ENCODE measurements around the gene FKTN. TPM values are rescaled to one million over a fixed set of nuclear protein-coding genes. Genes with fewer than 3 reads are reported as not detected.

The FKTN gene
- total and polyA plus RNA-seq, 2 experiments from 2014 or later: 5.3 to 10.5 TPM

DNA sequence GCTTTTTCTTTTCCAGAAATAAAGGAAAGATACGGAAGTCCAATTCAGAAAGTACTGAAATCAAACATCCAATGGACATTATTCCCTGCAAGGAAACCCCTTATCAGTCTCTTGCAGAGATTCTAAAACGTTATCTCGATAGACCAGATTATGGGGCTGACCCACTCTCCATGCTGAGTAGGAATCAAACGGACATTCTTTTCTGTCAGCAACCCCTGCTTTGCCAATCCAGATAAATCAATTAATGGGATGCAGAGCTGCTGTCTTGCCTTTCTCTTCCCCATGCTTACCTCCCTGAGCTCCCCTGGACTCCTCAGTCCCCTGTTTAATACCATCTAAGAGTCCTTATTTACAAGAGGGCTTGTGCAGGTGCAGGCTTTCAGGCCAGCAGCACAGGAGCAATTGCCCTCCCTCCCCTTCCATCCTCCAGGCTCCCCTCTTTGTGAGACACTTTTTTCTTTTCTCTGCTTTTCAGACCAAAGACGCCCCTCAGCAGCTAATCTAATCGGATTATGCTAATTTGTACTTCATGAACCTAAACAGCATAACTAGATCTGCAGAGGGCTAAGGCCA, 118.5 kb downstream of the FKTN start:
- Histone ChIP-seq H3K27ac (no peak overlapping the region), H3K4me3 (no peak overlapping the region), H3K36me3 (no peaks in the 10 kb centered on the region), H3K27me3 (no peaks in the 10 kb centered on the region), H3K4me1 (ENCODE audit: low read depth) (peaks cover 4% of the 10 kb centered on the region), H3K9me3 (ENCODE audit: low read depth) (no peaks in the 10 kb centered on the region)
- DNase-seq (ENCODE audit: low read depth in 1 of 2, low spot score in 1 of 2): no peak
- TF ChIP-seq, protein P1, sequence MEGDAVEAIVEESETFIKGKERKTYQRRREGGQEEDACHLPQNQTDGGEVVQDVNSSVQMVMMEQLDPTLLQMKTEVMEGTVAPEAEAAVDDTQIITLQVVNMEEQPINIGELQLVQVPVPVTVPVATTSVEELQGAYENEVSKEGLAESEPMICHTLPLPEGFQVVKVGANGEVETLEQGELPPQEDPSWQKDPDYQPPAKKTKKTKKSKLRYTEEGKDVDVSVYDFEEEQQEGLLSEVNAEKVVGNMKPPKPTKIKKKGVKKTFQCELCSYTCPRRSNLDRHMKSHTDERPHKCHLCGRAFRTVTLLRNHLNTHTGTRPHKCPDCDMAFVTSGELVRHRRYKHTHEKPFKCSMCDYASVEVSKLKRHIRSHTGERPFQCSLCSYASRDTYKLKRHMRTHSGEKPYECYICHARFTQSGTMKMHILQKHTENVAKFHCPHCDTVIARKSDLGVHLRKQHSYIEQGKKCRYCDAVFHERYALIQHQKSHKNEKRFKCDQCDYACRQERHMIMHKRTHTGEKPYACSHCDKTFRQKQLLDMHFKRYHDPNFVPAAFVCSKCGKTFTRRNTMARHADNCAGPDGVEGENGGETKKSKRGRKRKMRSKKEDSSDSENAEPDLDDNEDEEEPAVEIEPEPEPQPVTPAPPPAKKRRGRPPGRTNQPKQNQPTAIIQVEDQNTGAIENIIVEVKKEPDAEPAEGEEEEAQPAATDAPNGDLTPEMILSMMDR (IDR thresholded peaks at IDR 0.05; ENCODE audit: low read depth, low read length): no peak

DNA sequence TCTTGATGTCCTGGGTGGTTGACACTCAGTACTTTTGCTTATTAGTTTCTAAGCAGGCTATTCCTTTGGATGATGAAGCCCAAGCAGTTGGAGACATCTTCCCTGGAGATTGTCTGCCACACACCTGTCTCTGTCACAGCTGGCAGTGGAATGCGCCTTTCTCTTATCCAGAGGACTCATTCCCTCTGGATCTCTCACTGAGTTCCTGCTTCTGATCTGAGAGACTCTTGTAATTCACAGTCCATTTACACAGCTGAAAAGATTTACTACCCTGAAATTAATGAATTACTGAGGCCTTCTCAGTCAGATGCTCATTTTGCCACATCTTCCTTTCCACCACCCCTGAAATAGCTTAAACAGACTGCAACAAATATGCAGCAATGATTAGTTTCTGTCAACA, 120.2 kb downstream of the FKTN start:
- Histone ChIP-seq H3K4me3 (no peak overlapping the region), H3K36me3 (no peaks in the 10 kb centered on the region), H3K27ac (no peak overlapping the region), H3K27me3 (no peaks in the 10 kb centered on the region), H3K9me3 (ENCODE audit: low read depth) (no peaks in the 10 kb centered on the region), H3K4me1 (ENCODE audit: low read depth) (peaks cover 4% of the 10 kb centered on the region)
- TF ChIP-seq, protein P1 (IDR thresholded peaks at IDR 0.05; ENCODE audit: low read depth, low read length): no peak
- no peak for DNase-seq (ENCODE audit: low read depth in 1 of 2, low spot score in 1 of 2)

DNA sequence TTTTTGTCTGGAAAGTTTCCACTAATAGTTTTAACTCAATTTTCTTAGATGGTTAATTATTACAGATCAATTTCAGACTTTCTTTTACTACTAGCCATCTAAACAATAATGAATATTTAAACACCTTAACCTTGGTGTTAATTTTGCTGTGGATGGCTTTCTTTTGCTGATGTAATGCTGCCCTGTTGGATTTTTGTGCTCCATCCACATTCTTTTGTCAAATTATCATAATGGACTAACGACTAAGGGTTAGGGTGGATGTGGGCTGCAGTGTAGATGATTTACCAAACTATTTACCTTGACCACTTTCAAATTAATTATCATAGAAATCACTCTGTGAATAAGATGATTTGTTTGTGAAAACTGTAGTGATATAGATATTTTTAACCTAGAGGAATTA, 120.8 kb downstream of the FKTN start:
- Histone ChIP-seq H3K4me1 (ENCODE audit: low read depth) (peaks cover 4% of the 10 kb centered on the region), H3K27me3 (no peaks in the 10 kb centered on the region), H3K27ac (no peak overlapping the region), H3K4me3 (no peak overlapping the region), H3K9me3 (ENCODE audit: low read depth) (no peaks in the 10 kb centered on the region), H3K36me3 (no peaks in the 10 kb centered on the region)
- no peak for DNase-seq (ENCODE audit: low read depth in 1 of 2, low spot score in 1 of 2)
- TF ChIP-seq, protein P1 (IDR thresholded peaks at IDR 0.05; ENCODE audit: low read depth, low read length): no peak

DNA sequence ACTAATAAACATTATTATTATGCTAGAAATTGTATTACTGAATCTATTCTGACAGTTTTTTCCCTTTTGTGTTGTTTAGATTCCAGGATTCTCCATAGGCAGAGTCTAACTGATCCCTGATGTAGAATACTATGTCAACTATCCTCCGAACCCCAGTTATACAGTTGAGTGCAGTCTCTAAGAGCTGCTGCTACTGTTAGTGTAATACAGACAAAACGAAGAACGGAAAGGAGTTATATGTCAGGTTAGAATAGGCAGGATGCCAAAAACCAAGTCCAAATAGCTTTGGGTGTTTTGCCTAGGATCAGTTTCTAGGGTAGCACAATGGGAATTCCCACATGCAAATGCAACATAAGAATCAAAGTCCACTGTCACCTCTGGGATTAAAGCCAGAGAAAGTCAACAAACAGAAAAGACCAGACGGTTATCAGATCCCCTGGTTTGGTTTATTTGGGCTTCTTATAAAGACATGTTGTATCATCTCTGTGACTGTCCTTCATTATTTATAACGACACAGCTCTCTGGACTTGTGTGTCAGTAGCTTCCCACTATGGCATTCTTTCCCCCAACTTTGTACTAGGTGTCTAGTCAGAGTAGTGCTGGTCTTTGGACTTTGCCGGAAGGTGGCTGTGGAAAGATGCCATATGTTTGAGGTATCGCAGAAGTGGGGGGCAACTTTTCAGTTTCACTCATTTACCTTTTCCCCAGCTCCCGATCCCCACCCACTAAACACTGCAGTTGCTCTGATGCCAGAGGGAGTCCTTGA, 121.5 kb downstream of the FKTN start:
- peaks cover 4% of the 10 kb centered on the region for H3K4me1 ChIP-seq (ENCODE audit: low read depth)
- TF ChIP-seq, protein P1 (IDR thresholded peaks at IDR 0.05; ENCODE audit: low read depth, low read length): no peak
- no peak overlapping the region for H3K4me3 ChIP-seq
- no peak for DNase-seq (ENCODE audit: low read depth in 1 of 2, low spot score in 1 of 2)
- no peaks in the 10 kb centered on the region for H3K9me3 ChIP-seq (ENCODE audit: low read depth)
- H3K27ac ChIP-seq: no peak overlapping the region
- no peaks in the 10 kb centered on the region for H3K36me3 ChIP-seq
- H3K27me3 ChIP-seq: no peaks in the 10 kb centered on the region

DNA sequence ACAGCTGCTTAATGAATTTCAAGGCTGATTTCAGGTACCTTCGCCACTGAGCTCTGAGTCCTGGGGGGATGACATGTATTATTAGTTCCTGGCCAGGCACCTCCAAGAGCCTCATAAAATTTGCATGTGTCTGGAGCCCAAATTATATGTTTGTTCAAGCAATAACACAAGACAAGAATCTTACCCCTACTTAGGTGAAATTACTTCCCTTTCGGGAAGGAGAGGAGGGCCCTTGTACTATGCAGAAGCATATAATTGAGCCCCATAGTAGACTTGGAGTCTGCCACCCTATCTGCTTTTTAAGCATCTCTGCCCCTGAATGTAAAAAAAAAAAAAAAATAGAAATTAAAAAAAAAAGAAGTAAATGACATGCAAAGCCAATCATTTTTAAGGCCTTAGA, 123.4 kb downstream of the FKTN start:
- TF ChIP-seq, protein P1 (IDR thresholded peaks at IDR 0.05; ENCODE audit: low read depth, low read length): no peak
- DNase-seq (ENCODE audit: low read depth in 1 of 2, low spot score in 1 of 2): no peak
- H3K4me3 ChIP-seq: no peak overlapping the region
- no peaks in the 10 kb centered on the region for H3K36me3 ChIP-seq
- H3K27ac ChIP-seq: no peak overlapping the region
- no peaks in the 10 kb centered on the region for H3K9me3 ChIP-seq (ENCODE audit: low read depth)
- peaks cover 2% of the 10 kb centered on the region for H3K4me1 ChIP-seq (ENCODE audit: low read depth)
- no peaks in the 10 kb centered on the region for H3K27me3 ChIP-seq

All from cardiac muscle cell (in vitro differentiated cells and primary cell).